ENCODE results near the gene MEOX1.
"Not testable (repeated sequence)": the region's sequence is repeated elsewhere in the genome, so short reads cannot be mapped to it uniquely, and the experiment has no call there.

MEOX1 gene

DNA sequence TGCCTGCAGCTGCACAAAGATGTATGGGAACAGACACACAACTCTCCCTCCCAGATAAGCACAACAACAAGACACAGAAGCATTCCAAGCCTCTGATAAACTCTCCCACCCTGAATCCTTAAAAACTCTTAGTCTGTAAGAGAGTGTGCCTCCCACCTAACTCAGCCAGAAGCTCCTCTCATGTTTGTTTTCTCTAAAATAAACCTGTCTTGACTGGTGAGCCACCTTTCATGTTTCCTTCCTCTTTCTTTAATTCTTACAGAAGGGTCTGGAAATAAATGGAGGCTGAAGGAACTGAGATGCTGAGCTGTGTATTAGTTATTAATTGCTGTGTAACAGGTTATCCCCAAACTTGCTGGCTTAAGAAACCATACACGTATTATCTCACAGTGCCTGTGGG lies 57.2 kb downstream of the MEOX1 start:
- Histone ChIP-seq H3K36me3 (no peaks in the 10 kb centered on the region), H3K4me3 (no peak overlapping the region), H3K4me1 (peaks cover 0 to 21% (median 12%) of the 10 kb centered on the region in 4 donors), H3K9me3 (no peaks in the 10 kb centered on the region), H3K27ac (no peak overlapping the region), H3K27me3 (no peaks in the 10 kb centered on the region)
- DNase-seq, result no peak
- TF ChIP-seq, protein P1, sequence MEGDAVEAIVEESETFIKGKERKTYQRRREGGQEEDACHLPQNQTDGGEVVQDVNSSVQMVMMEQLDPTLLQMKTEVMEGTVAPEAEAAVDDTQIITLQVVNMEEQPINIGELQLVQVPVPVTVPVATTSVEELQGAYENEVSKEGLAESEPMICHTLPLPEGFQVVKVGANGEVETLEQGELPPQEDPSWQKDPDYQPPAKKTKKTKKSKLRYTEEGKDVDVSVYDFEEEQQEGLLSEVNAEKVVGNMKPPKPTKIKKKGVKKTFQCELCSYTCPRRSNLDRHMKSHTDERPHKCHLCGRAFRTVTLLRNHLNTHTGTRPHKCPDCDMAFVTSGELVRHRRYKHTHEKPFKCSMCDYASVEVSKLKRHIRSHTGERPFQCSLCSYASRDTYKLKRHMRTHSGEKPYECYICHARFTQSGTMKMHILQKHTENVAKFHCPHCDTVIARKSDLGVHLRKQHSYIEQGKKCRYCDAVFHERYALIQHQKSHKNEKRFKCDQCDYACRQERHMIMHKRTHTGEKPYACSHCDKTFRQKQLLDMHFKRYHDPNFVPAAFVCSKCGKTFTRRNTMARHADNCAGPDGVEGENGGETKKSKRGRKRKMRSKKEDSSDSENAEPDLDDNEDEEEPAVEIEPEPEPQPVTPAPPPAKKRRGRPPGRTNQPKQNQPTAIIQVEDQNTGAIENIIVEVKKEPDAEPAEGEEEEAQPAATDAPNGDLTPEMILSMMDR (IDR thresholded peaks at IDR 0.05), result no peak
- intact Hi-C loops (cut with DNase I; ENCODE audit: low total_unique reads), result no loop called here

DNA sequence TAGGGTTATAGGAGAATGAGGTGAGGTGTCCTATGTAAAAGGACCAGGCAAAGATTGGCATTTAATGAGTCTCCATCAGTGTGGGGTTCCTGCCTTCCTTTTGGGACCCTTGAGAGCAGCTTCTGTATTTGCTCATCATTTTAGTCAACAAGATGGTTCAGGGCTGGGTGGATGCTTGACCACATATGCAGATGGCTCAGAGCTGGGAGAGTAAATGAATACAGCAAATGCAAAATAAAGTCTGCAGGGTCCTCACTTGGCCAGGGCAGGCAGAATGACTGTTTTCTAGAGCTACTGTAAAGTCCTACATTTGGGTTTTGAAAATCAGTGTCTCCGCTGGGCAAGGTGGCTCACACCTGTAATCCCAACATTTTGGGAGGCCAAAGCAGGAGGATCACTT lies 58.4 kb downstream of the MEOX1 start:
- H3K4me1 ChIP-seq, result peaks cover 0 to 31% (median 14%) of the 10 kb centered on the region in 4 donors
- H3K27me3 ChIP-seq, result no peaks in the 10 kb centered on the region
- no peaks in the 10 kb centered on the region for H3K36me3 ChIP-seq
- TF ChIP-seq, protein P1 (IDR thresholded peaks at IDR 0.05), result no peak
- H3K9me3 ChIP-seq, result no peaks in the 10 kb centered on the region
- intact Hi-C loops (cut with DNase I; ENCODE audit: low total_unique reads), result no loop called here
- no peak overlapping the region for H3K27ac ChIP-seq
- DNase-seq, result no peak
- no peak overlapping the region for H3K4me3 ChIP-seq

DNA sequence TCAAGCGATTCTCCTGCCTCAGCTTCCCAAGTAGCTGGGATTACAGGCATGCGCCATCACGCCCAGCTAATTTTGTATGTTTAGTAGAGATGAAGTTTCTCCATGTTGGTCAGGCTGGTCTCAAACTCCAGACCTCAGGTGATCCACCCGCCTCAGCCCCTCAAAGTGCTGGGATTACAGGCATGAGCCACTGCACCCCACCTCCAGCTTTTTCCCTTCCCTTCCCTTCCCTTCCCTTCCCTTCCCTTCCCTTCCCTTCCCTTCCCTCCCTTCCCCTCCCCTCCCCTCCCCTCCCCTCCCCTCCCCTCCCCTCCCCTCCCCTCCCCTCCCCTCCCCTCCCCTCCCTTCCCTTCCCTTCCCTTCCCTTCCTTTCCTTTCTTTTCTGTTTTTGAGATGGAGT lies 59.2 kb downstream of the MEOX1 start:
- H3K9me3 ChIP-seq; H3K27ac ChIP-seq; intact Hi-C loops (cut with DNase I; ENCODE audit: low total_unique reads); H3K4me3 ChIP-seq; H3K27me3 ChIP-seq; H3K36me3 ChIP-seq; DNase-seq: not testable (repeated sequence)
- peaks cover 0 to 31% (median 14%) of the 10 kb centered on the region in 4 donors for H3K4me1 ChIP-seq

DNA sequence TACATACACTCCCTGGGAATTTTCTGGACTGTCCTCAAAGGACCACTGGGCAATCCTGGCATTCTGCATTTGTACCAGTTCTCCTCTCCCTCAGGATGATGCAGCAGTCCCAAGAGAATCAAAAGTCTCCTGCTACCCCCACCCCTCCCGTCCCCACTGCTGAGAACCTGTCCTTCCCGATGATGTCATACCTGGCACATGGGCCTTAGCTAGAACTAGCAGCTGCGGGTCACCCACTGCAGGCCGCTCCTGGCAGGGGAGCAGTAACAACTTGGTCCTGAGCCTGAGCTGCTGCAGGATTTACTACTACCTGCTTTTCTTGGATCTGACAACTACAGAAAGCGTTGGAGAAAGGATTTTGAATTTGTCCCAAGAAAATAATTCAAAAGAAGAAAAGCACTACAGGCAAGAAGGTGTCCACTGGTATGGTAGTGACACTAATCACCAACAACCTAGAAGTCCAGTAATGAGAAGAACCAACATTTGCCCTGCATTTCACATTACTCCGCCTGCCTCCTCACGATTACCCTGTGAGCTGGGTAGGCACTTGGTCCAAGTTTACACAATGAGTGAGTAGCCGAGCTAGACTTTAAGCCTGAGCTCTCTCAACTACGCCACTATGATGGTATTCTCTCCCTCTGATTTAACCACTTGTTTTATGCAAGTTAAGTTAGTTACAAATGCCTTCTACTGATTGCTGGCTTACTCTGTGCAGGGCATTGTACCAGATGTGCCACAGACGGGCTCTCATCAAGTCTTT lies 60.3 kb downstream of the MEOX1 start:
- Histone ChIP-seq H3K27me3 (no peaks in the 10 kb centered on the region), H3K4me1 (peaks cover 0 to 31% (median 14%) of the 10 kb centered on the region in 4 donors), H3K27ac (peak overlapping the region; percentile 18 to 49), H3K36me3 (no peaks in the 10 kb centered on the region), H3K9me3 (no peaks in the 10 kb centered on the region), H3K4me3 (no peak overlapping the region)
- TF ChIP-seq, protein P1 (IDR thresholded peaks at IDR 0.05), result no peak
- intact Hi-C loops (cut with DNase I; ENCODE audit: low total_unique reads), result no loop called here
- peak; percentile 64 to 87 for DNase-seq

DNA sequence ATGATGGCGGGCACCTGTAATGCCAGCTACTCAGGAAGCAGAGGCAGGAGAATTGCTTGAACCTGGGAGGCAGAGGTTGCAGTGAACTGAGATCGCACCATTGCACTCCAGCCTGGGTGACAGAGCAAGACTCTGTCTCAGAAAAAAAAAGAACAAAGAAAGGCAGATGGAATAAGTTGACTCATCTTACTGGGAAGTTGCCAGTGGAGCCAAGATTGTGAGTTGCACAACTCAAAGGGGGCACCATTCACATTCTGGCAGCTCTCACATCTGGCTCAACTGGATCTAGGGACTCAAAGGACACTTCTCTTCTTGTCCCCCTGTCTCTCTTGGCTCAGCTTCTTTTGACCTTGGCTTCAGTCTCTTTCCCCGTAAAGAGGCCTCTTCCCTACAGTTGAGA lies 61.9 kb downstream of the MEOX1 start:
- Histone ChIP-seq H3K36me3 (no peaks in the 10 kb centered on the region), H3K4me1 (peaks cover 0 to 31% (median 14%) of the 10 kb centered on the region in 4 donors), H3K4me3 (no peak overlapping the region), H3K27me3 (no peaks in the 10 kb centered on the region), H3K9me3 (no peaks in the 10 kb centered on the region), H3K27ac (no peak overlapping the region)
- TF ChIP-seq, protein P1 (IDR thresholded peaks at IDR 0.05), result no peak
- intact Hi-C loops (cut with DNase I; ENCODE audit: low total_unique reads), result no loop called here
- DNase-seq, result peak in 1 of 2 donors; percentile 51

DNA sequence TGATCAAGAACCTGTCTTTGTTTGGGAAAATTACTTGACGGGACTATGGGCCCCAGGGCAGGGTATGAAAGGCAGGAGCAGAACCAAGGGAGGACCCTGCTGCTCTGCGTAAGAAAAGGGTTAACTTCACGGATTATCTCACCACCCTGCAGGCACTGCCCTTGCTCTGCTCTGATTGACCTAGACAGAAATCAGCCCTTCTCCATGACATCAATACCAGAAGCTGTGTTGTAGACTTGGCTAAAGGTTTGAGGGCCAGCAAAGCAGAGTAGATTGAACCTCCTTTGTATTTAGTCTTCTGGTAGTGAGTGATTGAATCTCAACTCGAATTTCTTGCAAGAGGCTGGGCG lies 62.7 kb downstream of the MEOX1 start:
- no peaks in the 10 kb centered on the region for H3K36me3 ChIP-seq
- H3K27me3 ChIP-seq, result no peaks in the 10 kb centered on the region
- no peak overlapping the region for H3K4me3 ChIP-seq
- TF ChIP-seq, protein P1 (IDR thresholded peaks at IDR 0.05), result no peak
- no peaks in the 10 kb centered on the region for H3K9me3 ChIP-seq
- peaks cover 0 to 31% (median 14%) of the 10 kb centered on the region in 4 donors for H3K4me1 ChIP-seq
- H3K27ac ChIP-seq, result no peak overlapping the region
- intact Hi-C loops (cut with DNase I; ENCODE audit: low total_unique reads), result no loop called here
- DNase-seq, result no peak

Measured in tibial artery (tissue), 4 donors.